Pulmonary artery endothelial cell (primary cell): ENCODE results near the gene CNIH1. TPM values are rescaled to one million over a fixed set of nuclear protein-coding genes. Genes with fewer than 3 reads are reported as not detected.
"Not testable (repeated sequence)": the region's sequence is repeated elsewhere in the genome, so short reads cannot be mapped to it uniquely, and the experiment has no call there.

ENCODE experiments used
- DNase-seq: peaks from one replicate; pipeline ENCODE4 v3.0.0-alpha.2; 2011; ENCODE audit warnings: low read depth, low spot score
- total RNA-seq: library from RNA; depleted of rRNA; stranded (reverse); fragments of >200 nt; gene quantifications from 2 replicates; pipeline ENCODE4 v1.2.3, GENCODE V29; 2014

Gene CNIH1
- total RNA-seq, 1 donor from 2014 or later = 101 TPM

DNA sequence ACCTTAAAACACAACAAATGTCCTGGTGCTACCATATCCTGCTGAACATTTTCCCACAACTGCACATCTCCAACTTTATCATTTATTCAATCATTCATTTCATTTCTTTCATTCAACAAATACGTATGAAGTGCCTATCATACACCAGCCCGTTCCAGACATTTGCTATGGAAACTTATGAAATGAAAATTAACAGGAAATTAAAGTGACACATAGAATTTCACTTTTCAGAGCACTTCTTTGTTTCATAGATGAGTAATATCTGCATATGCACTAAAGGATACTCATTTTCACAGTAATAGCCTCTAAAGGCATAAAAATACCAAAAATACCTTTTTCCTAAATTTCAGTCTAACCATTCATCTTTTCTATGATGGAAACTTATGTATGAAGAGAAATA is 12.6 kb downstream of the CNIH1 start:
- no peak for DNase-seq

DNA sequence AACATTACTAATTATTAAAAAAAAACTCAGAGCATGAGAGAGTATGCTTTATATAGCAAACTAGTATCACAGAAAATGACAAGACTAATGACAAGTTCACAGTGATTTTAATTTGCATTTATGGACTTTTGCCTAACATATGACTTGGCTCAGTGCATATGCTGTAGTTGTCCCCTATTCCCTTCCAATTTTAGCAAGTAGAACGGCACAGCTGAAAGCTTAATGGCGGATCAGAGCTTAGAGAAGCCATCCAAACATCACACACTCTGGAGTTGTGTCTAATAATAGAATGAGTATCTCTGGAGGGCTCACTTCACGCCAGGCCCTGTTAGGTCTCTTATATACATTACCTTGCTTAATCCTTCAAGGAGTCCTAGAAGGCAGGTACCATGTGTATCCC is 13.3 kb downstream of the CNIH1 start:
- DNase-seq = no peak

DNA sequence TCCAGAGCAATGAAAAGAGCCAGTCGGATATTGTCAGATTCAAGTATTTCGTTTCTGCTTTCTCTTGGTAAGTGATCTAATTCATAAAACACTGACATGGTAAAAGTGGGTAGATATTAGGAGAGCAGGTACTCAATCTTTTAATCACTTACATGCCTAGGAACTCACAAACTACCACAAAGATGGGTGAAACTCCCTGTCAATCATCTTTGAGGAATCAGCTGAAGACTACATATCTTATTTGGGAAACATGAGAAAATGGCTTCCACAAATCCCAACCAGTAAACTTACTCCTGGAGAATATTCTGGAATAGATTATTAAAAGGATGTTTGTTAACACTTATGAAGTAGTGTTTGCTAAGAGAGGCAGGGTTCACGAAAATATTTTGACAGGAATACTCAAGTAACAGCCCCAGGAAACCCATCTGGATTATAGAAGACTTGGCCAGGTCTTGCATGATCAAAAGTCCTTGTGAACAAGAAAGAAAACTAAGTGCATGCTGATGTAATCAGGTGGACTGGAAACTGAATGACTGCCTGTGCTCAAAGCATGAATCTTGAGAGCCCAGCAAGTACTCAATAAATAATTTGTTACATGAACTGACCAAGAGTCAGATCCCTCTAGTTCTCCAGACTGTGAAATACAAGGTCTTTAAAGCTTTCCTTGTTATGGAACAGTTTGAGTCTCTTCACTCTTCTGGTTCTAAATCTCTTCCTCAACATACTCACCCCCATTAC is 15.5 kb downstream of the CNIH1 start:
- DNase-seq = no peak

DNA sequence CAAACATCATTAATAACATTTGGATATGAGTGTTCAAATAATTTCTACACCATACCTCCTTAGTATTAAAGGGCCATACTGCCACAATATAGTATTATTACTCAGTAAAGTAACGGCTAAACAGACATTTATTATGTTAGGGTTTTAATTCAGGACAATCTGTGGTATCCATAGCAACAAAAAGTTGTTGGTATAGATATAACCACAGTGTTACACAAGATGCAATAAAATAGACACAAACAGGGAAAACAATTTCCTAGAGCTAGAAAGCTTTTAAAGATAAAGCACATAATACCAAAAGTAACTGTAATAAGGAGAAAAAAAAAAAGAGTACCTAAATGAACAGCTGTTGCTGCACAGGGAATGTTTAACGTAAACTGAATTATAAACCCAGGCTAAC is 16.1 kb downstream of the CNIH1 start:
- no peak for DNase-seq

DNA sequence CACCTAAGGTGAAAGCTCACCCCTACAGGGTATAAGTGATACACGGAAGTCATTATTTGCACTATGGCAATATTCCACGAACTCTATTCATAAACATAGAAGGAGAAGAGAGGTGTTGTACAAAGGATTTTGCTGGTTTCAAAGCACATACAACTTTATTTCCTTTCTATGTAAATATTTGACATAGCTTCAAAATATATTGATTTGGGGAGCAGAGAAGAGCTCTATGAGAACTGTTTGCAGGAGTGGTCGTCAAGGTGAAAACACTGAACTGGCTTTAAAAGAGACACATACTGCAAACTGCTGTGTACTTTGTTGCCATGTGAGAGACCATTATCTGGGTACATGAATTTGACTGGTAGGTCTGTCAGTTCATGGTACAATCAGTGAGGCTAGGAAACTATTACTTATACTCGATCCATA is 16.7 kb downstream of the CNIH1 start:
- DNase-seq = no peak

DNA sequence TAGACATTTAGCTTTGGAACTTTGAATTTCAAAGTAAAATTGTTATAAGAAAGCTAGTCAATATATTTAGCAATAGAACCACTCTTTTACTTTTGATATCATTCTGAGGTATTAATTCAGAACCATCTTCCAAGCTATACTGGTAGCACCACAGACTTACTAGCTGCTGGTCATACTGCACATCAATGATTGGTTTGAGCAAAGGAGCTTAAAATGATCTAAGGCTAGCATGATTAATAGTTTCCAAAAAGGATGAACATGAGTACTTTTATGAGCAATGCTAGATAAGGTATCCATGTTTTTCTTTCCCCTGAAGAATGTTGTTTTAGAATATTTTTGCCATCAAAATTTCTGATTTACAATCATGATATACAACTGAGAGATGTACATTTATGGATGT is 17.2 kb downstream of the CNIH1 start:
- DNase-seq = no peak

DNA sequence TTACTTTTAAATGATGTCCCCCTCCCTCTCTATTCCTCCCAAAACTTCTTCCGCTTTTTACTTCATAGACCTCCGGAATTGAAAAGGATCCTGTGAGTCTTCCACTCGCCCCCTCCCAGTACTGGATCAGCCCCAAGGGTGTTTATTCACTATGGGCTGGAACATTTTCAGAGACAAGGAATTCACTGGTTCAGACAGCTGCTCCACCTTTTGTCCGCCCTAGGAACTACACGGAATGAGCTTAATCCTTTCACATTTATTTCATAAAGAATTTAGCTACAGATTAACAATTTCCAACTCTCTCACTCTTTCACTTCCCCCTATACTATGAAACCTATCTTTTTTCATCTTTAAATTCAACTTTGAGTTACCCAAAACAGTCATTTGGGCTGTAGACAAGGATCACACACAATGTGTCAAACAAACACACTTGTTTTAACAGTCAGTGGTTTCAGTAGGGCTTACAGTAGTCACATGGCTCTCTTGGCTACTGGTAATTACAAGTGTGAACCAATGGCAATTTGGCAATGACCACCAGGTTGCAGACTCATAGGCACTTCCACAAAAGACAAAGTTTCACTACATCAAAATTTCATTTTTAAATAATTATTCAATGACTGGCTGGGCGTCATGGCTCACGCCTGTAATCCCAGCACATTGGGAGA is 20.6 kb downstream of the CNIH1 start:
- DNase-seq = no peak

DNA sequence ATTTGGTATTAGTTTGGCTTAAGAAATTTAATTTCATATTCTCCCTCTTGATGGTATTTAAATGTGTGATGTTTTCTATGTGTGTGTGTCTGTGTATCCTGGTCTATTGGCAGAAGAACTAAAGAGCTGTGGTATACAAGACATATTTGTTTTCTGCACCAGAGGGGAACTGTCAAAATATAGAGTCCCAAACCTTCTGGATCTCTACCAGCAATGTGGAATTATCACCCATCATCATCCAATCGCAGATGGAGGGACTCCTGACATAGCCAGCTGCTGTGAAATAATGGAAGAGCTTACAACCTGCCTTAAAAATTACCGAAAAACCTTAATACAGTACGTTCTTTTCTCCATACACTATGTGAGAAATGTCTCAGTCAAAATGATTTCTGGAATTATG is 29.8 kb downstream of the CNIH1 start:
- no peak for DNase-seq

DNA sequence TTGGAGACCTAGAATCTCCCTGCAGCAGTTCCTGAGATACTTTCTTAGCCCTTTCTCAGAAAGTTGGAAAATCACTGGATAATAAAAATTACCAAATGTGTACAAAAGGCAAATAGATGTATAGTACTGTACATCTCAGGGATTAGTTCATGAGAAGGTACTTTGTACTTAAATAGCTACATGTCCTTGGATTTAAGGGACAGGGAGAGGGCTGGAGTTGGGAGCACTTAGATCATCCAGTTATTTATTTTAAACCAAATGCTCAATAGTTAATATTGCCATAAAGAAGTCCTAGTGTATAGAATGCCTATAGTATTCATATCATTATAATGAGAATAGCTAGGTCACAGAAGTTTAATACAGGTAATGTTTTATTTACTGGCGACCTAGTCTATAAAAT is 31.0 kb downstream of the CNIH1 start:
- no peak for DNase-seq

DNA sequence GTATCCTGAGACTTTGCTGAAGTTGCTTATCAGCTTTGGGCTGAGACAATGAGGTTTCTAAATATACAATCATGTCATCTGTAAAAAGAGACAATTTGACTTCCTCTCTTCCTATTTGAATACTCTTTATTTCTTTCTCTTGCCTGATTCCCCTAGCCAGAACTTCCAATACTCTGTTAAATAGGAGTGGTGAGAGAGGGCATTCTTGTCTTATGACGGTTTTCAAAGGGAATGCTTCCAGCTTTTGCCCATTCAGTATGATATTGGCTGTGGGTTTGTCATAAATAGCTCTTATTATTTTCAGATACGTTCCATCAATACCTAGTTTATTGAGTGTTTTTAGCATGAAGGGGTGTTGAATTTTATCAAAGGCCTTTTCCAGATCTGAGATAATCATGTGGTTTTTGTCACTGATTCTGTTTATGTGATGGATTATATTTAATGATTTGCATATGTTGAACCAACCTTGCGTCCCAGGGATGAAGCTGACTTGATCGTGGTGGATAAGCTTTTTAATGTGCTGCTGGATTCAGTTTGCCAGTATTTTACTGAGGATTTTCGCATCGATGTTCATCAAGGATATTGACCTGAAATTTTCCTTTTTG is 37.7 kb downstream of the CNIH1 start:
- not testable (repeated sequence) for DNase-seq

DNA sequence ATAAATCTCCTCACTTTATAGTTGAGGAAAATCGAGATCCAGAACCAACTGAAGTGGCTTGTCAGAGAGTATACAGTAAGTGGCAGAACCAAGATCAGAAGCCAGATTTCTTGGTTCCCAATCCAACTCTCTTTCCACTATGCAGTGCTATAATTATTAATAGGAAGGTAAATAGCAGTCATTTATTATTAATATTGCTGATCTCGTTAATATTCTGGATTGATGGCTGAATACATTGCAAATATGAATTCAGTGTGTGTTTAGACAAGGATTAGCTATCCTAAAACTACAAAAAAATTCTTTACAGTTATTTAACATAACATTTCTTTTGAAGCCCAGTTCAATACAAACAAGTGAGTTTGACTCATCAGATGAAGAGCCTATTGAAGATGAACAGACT is 41.6 kb downstream of the CNIH1 start:
- no peak for DNase-seq

DNA sequence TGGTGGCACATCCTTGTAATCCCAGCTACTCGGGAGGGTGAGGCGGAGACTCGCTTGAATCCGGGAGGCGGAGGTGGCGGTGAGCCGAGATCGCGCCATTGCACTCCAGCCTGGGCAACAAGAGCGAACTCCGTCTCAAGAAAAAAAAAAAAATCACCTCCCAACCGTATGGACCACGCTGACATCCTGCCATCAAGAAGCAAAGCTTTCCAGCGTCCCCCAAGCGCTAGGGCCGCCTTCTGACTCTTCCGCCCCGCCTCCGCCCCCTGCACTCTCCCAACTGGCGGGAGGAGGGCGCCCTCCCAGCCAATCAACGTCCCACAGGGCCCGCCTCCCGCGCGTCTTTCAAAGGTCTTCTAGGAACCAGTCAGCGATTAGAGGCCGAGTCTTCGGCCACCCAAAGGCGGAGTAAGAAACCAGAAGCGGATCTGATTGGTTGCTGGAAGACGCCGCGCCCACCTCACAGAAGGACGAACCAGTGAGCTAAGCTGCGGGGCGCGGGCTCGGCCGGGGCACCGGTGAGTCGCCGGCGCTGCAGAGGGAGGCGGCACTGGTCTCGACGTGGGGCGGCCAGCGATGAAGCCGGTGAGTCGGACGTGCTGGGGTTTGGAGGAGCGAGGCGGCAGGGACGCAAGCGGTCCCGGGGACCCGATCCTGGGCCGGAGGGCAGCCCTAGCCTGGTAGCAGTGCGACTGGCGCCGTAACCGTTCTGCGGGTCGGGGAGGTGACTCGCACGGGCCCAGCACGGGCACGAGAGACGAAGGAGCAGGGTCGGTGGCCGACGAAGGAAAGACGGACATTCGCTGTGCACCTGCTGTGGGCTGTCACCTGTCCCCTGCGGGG is 44.5 kb downstream of the CNIH1 start, which contains the start of gene CDKN3:
CDKN3 (plus strand) TSS at position 515 of the 843 bp plus-strand sequence; CDS start at position 577, 62 bp downstream.
- peak; percentile 98 for DNase-seq

DNA sequence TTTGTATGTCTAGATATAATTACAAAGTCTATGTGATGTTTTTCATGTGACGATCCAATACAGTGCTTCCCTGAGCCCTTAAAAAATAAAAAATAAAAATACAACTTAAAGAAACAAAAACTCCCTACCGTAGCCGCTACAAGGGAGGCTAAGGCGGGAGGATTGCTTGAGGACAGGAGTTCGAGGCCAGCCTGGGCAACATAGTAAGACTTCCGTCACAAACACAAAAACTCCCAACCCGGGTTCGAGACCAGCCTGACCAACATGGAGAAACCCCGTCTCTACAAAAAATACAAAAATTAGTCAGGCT is 45.0 kb downstream of the CNIH1 start:
- DNase-seq = no peak

DNA sequence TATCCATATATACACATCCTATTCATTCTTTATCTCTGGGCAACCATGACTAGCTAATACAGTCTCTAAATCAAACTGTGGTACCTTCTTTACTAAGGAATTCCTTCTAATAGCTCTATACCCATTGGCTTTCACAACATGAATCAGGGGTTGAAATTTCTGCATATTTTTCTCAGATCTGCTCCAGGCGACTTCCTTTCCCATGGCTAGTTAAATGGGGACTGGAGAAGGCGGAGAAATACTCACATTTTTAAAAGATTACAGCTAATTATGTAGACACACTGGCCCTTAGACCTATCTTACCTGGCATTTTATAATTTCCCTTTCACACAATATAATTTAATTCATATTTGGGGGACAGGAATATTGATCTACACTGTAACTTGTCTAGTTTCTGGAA is 45.5 kb downstream of the CNIH1 start:
- no peak for DNase-seq

DNA sequence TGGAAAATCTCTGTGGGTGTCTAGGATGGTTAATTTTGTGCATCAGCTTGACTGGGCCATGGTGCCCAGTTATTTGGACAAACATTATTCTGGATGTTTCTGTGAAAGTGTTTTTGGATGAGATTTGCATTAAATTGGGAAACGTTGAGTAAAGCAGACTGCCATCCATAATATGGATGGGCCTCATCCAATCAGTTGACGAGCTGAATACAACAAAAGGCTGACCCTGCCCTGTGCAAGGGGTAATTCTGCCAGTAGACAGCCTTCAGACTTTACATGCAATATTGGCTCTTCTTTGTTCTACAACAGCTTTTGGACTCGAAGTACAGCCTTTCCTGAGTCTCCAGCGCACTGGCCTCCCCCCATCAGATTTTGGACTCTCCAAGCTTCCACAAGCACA is 45.9 kb downstream of the CNIH1 start:
- no peak for DNase-seq

DNA sequence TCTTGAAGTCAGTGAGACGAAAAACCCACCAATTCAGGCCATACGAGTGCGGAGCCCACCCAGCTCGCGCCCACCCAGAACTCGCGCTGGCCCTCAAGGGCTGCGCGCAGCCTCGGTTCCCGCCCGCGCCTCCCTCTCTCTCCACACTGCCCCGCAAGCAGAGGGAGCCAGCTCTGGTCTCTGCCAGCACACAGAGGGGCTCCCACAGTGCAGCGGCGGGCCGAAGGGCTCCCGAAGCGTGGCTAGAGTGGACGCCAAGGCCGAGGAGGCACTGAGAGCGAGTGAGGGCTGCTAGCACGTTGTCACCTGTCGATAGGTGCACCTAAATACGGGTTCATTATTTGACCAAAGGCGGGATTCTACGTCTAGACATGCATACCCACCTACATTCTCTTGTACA is 46.6 kb downstream of the CNIH1 start:
- DNase-seq = no peak

DNA sequence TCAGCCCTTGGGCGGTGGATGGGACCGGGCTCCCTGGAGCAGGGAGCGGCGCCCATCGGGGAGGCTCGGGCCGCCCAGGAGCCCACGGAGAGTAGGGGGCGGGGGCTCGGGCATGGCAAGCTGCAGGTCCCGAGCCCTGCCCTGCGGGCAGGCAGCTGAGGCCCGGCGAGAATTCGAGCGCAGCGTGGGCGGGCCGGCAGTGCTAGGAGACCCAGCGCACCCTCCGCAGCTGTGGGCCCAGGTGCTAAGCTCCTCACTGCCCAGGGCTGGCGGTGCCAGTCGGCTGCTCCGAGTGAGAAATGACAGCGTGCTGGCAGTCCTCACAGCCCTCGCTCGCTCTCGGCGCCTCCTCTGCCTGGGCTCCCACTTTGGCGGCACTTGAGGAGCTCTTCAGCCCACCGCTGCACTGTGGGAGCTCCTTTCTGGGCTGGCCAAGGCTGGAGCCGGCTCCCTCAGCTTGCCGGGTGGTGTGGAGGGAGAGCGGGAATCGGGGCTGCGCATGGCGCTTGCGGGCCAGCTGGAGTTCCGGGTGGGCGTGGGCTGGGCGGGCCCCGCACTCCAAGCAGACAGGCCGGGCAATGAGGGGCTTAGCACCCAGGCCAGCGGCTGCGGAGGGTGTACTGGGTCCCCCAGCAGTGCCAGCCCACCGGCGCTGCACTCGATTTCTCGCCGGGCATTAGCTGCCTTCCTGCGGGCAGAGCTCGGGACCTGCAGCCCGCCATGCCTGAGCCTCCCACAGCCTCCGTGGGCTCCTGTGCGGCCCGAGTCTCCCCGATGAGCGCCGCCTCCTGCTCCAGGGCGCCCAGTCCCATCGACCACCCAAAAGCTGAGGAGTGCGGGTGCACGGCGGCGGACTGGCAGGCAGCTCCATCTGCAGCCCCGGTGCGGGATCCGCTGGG is 47.9 kb downstream of the CNIH1 start:
- not testable (repeated sequence) for DNase-seq

DNA sequence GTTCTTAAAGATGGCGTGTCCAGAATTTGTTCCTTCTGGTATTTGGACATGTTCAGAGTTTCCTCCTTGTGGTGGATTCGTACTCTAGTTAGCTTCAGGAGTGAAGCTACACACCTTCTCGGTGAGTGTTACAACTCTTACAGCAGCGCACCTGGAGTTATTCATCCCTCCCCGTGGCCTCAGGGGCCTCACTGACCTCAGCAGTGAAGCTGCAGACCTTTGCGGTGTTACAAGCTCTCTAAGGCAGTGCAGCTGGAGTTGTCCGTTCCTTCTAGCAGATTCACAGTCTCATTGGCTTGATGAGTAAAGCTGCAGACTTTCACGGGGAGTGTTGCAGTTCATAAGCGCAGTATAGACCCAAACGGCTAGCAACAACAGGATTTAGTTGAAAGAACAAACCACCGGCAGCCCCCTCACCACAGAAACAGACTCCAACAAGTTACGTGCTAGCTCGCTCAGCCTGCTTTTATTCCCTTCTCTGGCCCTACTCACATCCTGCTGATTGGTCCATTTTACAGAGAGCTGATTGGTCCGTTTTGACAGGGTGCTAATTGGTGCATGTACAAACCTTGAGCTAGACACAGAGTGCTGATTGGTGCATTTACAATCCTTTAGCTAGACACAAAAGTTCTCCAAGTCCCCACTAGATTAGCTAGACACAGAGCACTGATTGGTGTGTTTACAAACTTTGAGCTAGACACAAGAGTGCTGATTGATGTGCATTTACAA is 48.9 kb downstream of the CNIH1 start:
- no peak for DNase-seq

DNA sequence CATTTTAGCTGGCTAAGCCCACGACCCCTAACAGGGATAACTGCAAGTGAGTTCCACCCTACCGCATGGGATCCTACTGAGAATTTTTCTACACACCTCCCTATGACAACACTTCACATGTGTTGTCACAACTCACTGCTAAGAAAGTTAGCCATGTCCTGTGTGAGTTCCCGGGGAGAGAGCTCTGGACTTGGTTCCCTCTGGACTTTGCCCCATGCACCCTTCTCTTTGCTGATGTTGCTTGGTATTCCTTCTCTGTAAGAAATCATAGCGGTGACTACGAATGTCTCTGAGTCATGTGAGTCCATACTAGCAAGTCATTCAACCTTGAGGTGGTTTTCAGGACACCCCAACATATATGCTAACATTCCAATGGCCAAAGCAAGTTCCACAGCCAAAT is 53.8 kb downstream of the CNIH1 start:
- no peak for DNase-seq

DNA sequence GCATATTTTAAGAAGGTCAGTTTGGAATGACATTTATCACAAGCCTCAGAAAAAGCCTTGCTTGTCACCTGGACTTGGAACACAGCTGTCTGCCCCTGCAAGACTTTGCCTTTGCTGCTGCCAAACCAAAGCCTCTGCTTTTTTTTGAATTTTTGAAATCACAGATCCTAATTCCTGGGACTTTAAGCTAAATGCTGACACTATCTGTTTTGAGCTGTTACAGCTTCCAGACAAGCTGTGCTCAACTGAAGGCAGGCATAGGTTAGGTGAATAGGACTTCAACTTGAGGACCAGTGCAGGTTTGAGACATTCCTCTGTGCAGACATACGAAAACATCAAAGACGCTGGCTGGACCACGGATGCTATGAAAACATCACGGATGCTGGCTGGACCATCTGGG is 55.6 kb downstream of the CNIH1 start:
- DNase-seq = no peak
